ENCODE results near the gene NR2F1-AS1. TPM values are rescaled to one million over a fixed set of nuclear protein-coding genes. Genes with fewer than 3 reads are reported as not detected.
"Not testable (repeated sequence)": the region's sequence is repeated elsewhere in the genome, so short reads cannot be mapped to it uniquely, and the experiment has no call there.

NR2F1-AS1 gene
- total RNA-seq, 1 experiment from 2014 or later: 24.1 TPM

GRCh38 chr5:93557021-93557604 is 23.9 kb downstream of the NR2F1-AS1 start:
- Histone ChIP-seq H3K9ac (ENCODE audit: low read length) (no peak overlapping the region), H3K9me3 (ENCODE audit: low read length) (no peaks in the 10 kb centered on the region), H2AFZ (ENCODE audit: low read length) (no peak overlapping the region), H3K36me3 (ENCODE audit: low read depth, low read length) (peaks cover 34% of the 10 kb centered on the region), H3K4me3 (ENCODE audit: low read length) (no peak overlapping the region), H3K79me2 (ENCODE audit: low read length) (peaks cover 6% of the 10 kb centered on the region; the same call in 1 of the 2 replicates), H3K4me1 (ENCODE audit: insufficient read depth, low read length) (0 out of 2 replicates have a peak, but pooled peaks cover 8% of the 10 kb centered on the region), H3F3A (ENCODE audit: low read length, unreplicated experiment) (no peaks in the 10 kb centered on the region), H3K27me3 (ENCODE audit: low read length) (no peaks in the 10 kb centered on the region), H3K4me2 (ENCODE audit: low read length) (no peak overlapping the region), H3K9me2 (replicated peaks; ENCODE audit: low read length) (no peaks in the 10 kb centered on the region), H4K20me1 (ENCODE audit: low read length) (no peaks in the 10 kb centered on the region), H3K27ac (ENCODE audit: low read length) (peak overlapping the region; percentile 7; the same call in 1 of the 2 replicates)
- intact Hi-C loops (cut with micrococcal nuclease): no loop called here
- TF ChIP-seq EZH2phosphoT487 (IDR thresholded peaks at IDR 0.05; ENCODE audit: borderline replicate concordance, low read length): no peak
- no peak for TF ChIP-seq CTCF (conservative IDR thresholded peaks at IDR 0.05; ENCODE audit: low read depth, low read length)
- no peak for TF ChIP-seq EZH2 (IDR thresholded peaks at IDR 0.05; ENCODE audit: low read length, unreplicated experiment)
- CTCF ChIA-PET: no interaction called here
- POLR2A ChIA-PET (ENCODE audit: unreplicated experiment): no interaction called here
- DNase-seq (peak; percentile 19), ATAC-seq (peak; percentile 88)
- no TSS peak for BruUV-seq (replicated peaks)

- intact Hi-C loops (cut with micrococcal nuclease); H3K79me2 ChIP-seq (ENCODE audit: low read length); H3F3A ChIP-seq (ENCODE audit: low read length, unreplicated experiment); H2AFZ ChIP-seq (ENCODE audit: low read length); H3K27ac ChIP-seq (ENCODE audit: low read length); BruUV-seq (replicated peaks); H3K9me2 ChIP-seq (replicated peaks; ENCODE audit: low read length); H3K9ac ChIP-seq (ENCODE audit: low read length); DNase-seq; CTCF ChIA-PET; H4K20me1 ChIP-seq (ENCODE audit: low read length); H3K4me1 ChIP-seq (ENCODE audit: insufficient read depth, low read length); H3K4me3 ChIP-seq (ENCODE audit: low read length); ATAC-seq; POLR2A ChIA-PET (ENCODE audit: unreplicated experiment); H3K4me2 ChIP-seq (ENCODE audit: low read length); H3K9me3 ChIP-seq (ENCODE audit: low read length); H3K27me3 ChIP-seq (ENCODE audit: low read length): not testable (repeated sequence)
- peaks cover 37% of the 10 kb centered on the region for H3K36me3 ChIP-seq (ENCODE audit: low read depth, low read length)
These were observed 31.4 kb downstream of the NR2F1-AS1 start for GRCh38 chr5:93549594-93549993.

GRCh38 chr5:93545872-93546271 is 35.1 kb downstream of the NR2F1-AS1 start:
- no peak for DNase-seq
- CTCF ChIA-PET: no interaction called here
- no peak for TF ChIP-seq EZH2phosphoT487 (IDR thresholded peaks at IDR 0.05; ENCODE audit: borderline replicate concordance, low read length)
- no peak for TF ChIP-seq EZH2 (IDR thresholded peaks at IDR 0.05; ENCODE audit: low read length, unreplicated experiment)
- TF ChIP-seq CTCF (conservative IDR thresholded peaks at IDR 0.05; ENCODE audit: low read depth, low read length): no peak

More at GRCh38 chr5:93545872-93546271, 35.1 kb downstream of the NR2F1-AS1 start:
- Histone ChIP-seq H3K4me3 (ENCODE audit: low read length) (no peak overlapping the region), H3K9me2 (replicated peaks; ENCODE audit: low read length) (no peaks in the 10 kb centered on the region), H3K4me1 (ENCODE audit: insufficient read depth, low read length) (no peaks in the 10 kb centered on the region), H4K20me1 (ENCODE audit: low read length) (no peaks in the 10 kb centered on the region), H3K4me2 (ENCODE audit: low read length) (no peak overlapping the region), H3K79me2 (ENCODE audit: low read length) (no peaks in the 10 kb centered on the region), H3F3A (ENCODE audit: low read length, unreplicated experiment) (no peaks in the 10 kb centered on the region), H3K9ac (ENCODE audit: low read length) (no peak overlapping the region), H3K27me3 (ENCODE audit: low read length) (no peaks in the 10 kb centered on the region), H2AFZ (ENCODE audit: low read length) (no peak overlapping the region), H3K9me3 (ENCODE audit: low read length) (no peaks in the 10 kb centered on the region), H3K27ac (ENCODE audit: low read length) (no peak overlapping the region), H3K36me3 (ENCODE audit: low read depth, low read length) (peaks cover 40% of the 10 kb centered on the region)
- POLR2A ChIA-PET (ENCODE audit: unreplicated experiment): no interaction called here
- no TSS peak for BruUV-seq (replicated peaks)
- intact Hi-C loops (cut with micrococcal nuclease): no loop called here
- no peak for ATAC-seq

All from PC-3 (cell line).